ENCODE results near the gene KCNK4.

KCNK4 gene

DNA sequence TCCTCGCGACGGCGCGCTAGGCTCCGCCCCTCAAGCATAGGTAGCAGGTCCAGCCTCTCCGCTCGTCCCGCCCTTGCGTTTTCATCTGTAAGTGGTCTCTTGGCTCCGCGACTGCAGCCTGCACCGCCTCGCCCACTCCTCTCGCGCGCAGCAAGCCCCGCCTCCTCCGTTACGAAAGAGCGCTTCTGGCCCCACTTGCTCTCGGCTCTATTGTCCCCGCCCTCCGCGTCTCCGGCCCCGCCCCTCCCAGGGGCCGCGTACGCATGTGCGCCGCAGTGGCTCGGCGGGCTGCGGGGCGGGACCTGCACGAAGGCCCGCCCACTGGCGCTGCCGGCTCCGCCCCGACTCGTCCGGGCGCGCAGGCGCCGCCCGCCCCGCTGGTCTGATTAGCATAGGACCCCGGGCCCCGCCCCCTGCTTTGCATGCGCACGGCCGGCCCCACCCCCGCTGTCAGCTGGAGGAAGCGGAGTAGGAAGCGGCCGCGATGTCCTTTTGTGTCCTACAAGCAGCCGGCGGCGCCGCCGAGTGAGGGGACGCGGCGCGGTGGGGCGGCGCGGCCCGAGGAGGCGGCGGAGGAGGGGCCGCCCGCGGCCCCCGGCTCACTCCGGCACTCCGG, 14.1 kb downstream of the KCNK4 start, which contains the start of gene ESRRA:
TSS of gene ESRRA (plus strand) at position 450 of the 616 bp plus-strand sequence. CDS start 1,656 bp downstream, outside the sequence.
- peak; percentile 90; the same call in 1 of the 2 replicates for TF ChIP-seq SIN3A (IDR thresholded peaks at IDR 0.05; ENCODE audit: borderline replicate concordance, insufficient read depth, low read length)
- TF ChIP-seq, protein P1, sequence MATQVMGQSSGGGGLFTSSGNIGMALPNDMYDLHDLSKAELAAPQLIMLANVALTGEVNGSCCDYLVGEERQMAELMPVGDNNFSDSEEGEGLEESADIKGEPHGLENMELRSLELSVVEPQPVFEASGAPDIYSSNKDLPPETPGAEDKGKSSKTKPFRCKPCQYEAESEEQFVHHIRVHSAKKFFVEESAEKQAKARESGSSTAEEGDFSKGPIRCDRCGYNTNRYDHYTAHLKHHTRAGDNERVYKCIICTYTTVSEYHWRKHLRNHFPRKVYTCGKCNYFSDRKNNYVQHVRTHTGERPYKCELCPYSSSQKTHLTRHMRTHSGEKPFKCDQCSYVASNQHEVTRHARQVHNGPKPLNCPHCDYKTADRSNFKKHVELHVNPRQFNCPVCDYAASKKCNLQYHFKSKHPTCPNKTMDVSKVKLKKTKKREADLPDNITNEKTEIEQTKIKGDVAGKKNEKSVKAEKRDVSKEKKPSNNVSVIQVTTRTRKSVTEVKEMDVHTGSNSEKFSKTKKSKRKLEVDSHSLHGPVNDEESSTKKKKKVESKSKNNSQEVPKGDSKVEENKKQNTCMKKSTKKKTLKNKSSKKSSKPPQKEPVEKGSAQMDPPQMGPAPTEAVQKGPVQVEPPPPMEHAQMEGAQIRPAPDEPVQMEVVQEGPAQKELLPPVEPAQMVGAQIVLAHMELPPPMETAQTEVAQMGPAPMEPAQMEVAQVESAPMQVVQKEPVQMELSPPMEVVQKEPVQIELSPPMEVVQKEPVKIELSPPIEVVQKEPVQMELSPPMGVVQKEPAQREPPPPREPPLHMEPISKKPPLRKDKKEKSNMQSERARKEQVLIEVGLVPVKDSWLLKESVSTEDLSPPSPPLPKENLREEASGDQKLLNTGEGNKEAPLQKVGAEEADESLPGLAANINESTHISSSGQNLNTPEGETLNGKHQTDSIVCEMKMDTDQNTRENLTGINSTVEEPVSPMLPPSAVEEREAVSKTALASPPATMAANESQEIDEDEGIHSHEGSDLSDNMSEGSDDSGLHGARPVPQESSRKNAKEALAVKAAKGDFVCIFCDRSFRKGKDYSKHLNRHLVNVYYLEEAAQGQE (IDR thresholded peaks at IDR 0.05; ENCODE audit: insufficient read depth in 1 of 2, low read depth in 2 of 2, low read length in 2 of 2): no peak
- no peak; the same call in 1 of the 2 replicates for TF ChIP-seq POLR2AphosphoS5 (IDR thresholded peaks at IDR 0.05; ENCODE audit: low read depth, low read length)
- TF ChIP-seq TAF1 (IDR thresholded peaks at IDR 0.05; ENCODE audit: borderline replicate concordance, insufficient read depth, low read length): peak; percentile 68; the same call in 1 of the 2 replicates
- peak; percentile 48 for TF ChIP-seq FOXP2 (optimal IDR thresholded peaks at IDR 0.05; ENCODE audit: borderline replicate concordance, extremely low read depth, extremely low read length, insufficient read depth)

DNA sequence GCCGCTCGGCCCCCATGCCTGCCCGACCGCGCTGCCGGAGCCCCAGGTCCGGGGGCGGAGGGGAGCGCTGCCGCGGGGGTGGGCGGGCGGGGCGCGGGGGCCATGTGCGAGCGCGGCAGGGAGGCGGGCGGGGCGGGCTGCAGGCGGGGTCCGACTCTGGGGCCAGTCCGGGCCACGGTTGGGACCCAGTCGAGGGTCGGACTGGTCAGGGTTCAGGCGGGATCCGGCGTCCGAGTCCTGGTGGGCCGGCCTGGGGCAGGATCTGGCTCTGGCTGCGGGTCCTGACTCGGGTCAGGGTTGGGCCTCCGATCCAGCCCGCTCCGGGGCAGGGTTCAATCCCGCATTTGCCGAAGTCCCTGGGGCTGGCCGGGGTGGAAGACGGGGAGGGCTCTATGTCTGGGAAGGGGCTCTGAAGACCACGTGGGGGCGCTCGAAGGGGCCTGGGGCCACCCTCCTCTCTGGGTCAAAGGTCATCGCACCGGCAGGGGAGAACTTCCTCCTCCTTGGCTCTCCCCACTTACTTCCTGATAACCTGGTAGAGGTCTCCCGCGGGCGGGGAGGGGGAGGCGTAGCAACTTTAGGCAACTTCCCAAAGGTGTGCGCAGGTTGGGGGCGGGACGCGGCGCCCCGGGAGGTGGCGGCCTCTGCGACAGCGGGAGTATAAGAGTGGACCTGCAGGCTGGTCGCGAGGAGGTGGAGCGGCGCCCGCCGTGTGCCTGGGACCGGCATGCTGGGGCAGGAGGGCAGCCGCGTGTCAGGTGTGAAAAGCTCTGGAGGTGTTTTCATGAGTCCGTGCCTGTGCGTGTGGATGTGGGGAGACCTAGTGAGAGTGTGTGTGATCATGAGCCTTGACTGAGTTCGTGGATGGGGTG, 14.8 kb downstream of the KCNK4 start:
- TF ChIP-seq, protein P1 (IDR thresholded peaks at IDR 0.05; ENCODE audit: insufficient read depth in 1 of 2, low read depth in 2 of 2, low read length in 2 of 2): no peak
- TF ChIP-seq TAF1 (IDR thresholded peaks at IDR 0.05; ENCODE audit: borderline replicate concordance, insufficient read depth, low read length): peak; percentile 30; the same call in 1 of the 2 replicates
- no peak; the same call in 1 of the 2 replicates for TF ChIP-seq POLR2AphosphoS5 (IDR thresholded peaks at IDR 0.05; ENCODE audit: low read depth, low read length)
- no peak for TF ChIP-seq FOXP2 (optimal IDR thresholded peaks at IDR 0.05; ENCODE audit: borderline replicate concordance, extremely low read depth, extremely low read length, insufficient read depth)
- no peak for TF ChIP-seq SIN3A (IDR thresholded peaks at IDR 0.05; ENCODE audit: borderline replicate concordance, insufficient read depth, low read length)

DNA sequence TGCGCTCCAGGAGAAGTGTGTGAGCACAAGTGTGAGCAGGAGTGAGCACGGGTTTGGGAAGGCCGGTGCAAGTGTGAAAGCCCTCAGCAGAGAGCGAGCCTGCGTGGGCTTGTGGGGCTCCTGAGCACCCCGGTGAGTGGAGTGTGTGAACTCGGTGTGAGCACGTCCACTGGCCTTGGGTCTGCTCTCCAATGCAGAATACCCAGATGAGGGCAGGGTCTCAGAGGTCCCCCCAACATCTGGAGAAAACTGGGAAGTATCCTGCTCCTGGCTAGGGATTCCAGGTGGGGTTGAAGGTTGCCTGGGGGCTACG, 15.4 kb downstream of the KCNK4 start:
- TF ChIP-seq, protein P1 (IDR thresholded peaks at IDR 0.05; ENCODE audit: insufficient read depth in 1 of 2, low read depth in 2 of 2, low read length in 2 of 2): no peak
- no peak for TF ChIP-seq POLR2AphosphoS5 (IDR thresholded peaks at IDR 0.05; ENCODE audit: low read depth, low read length)
- no peak for TF ChIP-seq TAF1 (IDR thresholded peaks at IDR 0.05; ENCODE audit: borderline replicate concordance, insufficient read depth, low read length)
- no peak for TF ChIP-seq SIN3A (IDR thresholded peaks at IDR 0.05; ENCODE audit: borderline replicate concordance, insufficient read depth, low read length)
- no peak for TF ChIP-seq FOXP2 (optimal IDR thresholded peaks at IDR 0.05; ENCODE audit: borderline replicate concordance, extremely low read depth, extremely low read length, insufficient read depth)

DNA sequence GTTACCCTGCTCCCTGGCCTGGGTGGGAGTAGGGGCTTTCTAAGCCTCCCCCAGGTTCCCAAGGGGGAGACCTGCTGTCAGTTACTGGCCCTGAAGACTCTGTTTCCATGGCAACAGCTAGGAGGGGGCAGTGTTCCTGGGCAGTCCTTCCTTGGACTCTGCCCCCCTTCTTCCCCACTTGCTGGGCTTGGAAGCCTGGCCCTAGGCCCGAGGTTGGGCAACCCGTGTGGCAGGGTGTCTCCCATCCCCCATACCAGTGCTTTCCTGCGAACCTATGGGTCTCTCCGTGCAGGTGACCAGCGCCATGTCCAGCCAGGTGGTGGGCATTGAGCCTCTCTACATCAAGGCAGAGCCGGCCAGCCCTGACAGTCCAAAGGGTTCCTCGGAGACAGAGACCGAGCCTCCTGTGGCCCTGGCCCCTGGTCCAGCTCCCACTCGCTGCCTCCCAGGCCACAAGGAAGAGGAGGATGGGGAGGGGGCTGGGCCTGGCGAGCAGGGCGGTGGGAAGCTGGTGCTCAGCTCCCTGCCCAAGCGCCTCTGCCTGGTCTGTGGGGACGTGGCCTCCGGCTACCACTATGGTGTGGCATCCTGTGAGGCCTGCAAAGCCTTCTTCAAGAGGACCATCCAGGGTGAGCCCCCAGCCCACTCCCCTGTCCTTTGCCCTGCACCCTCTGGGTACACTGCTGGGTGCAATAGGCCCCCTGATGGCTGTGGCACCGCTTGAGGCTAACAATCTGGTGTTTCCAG, 15.9 kb downstream of the KCNK4 start:
- TF ChIP-seq POLR2AphosphoS5 (IDR thresholded peaks at IDR 0.05; ENCODE audit: low read depth, low read length) (no peak), FOXP2 (optimal IDR thresholded peaks at IDR 0.05; ENCODE audit: borderline replicate concordance, extremely low read depth, extremely low read length, insufficient read depth) (no peak), TAF1 (IDR thresholded peaks at IDR 0.05; ENCODE audit: borderline replicate concordance, insufficient read depth, low read length) (no peak), SIN3A (IDR thresholded peaks at IDR 0.05; ENCODE audit: borderline replicate concordance, insufficient read depth, low read length) (no peak)
- TF ChIP-seq, protein P1 (IDR thresholded peaks at IDR 0.05; ENCODE audit: insufficient read depth in 1 of 2, low read depth in 2 of 2, low read length in 2 of 2): no peak

All from PFSK-1 (cell line).